ENCODE data around the gene TBX21. TPM values are rescaled to one million over a fixed set of nuclear protein-coding genes. Genes with fewer than 3 reads are reported as not detected.
A peak's percentile ranks its signal among the peaks of the same experiment; 100 is the strongest.
"Not testable (repeated sequence)": the region's sequence is repeated elsewhere in the genome, so short reads cannot be mapped to it uniquely, and the experiment has no call there.

Gene TBX21
- total RNA-seq, 8 experiments from 2014 or later = 0.04 to 0.38 (median 0.14) TPM; not detected in 3

DNA sequence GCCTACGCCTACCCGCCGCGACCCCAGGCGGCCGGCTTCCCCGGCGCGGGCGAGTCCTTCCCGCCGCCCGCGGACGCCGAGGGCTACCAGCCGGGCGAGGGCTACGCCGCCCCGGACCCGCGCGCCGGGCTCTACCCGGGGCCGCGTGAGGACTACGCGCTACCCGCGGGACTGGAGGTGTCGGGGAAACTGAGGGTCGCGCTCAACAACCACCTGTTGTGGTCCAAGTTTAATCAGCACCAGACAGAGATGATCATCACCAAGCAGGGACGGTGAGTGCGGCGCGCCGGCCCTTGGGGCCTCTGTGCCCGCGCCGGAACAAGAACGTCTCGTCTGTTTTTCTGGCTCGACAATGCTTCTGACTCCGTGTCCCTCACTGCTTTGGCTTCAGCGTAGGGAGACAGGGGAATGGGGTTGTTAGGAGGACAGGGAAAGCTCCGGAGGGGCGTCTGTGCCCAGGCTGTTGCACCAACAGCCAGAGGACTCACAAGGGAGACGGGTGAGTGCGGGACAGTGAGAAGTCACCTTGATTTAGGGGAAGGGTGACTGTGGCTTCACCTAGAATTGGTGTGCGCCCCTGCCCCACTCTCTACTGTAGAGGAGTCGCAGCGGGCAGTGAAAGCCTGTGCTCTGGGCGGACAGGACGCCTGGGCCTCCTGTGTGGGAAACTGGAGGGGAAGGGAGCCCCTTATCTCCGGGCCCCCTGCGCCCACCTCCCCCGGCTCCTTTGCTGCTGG lies 806 bp downstream of the TBX21 start:
- Histone ChIP-seq H3K4me3 (peak overlapping the region; percentile 13 to 32 (median 14)), H3K4me1 (replicated peaks in 1 of 2) (peaks cover 0 to 3% of the 10 kb centered on the region in 2 donors), H3K27ac (no peak overlapping the region)
- ATAC-seq (replicated peaks in 6 of 8) = peak in 7 of 8 experiments; percentile 33 to 47 (median 42)
- in situ Hi-C loops (cut with MboI; ENCODE audit: low pct_unique_long_range_greater_than_20kb in 2 of 9, low sequenced_read_pairs in 9 of 9, unreplicated experiment in 9 of 9) = no loop called here
- 0 to 29% (median 6%) methylated on average over 2 to 10 of the region's 60 CpGs; no CpG with 5 or more reads in 6 of the 10 experiments for WGBS, 10 experiments

DNA sequence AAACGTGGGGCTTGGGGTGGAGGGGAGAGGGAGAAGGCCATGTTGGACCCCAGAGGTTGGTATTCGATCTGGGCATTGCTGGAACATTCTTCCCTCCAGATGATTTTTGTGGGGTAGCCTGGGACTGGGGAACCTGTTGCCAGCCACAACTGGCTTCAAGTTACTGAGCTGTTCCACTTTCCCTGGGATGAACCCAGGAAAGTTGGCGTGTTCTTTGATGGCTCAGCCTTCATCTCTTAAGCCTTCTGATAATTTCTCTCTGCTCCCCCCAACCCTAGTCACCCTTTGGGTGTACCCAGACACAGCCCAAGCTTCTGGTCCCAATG lies 2.1 kb downstream of the TBX21 start:
- H3K4me3 ChIP-seq = no peak overlapping the region
- H3K4me1 ChIP-seq (replicated peaks in 1 of 2) = peaks cover 0 to 3% of the 10 kb centered on the region in 2 donors
- WGBS, 10 experiments = 33 to 55% (median 55%) methylated on average over 1 to 2 of the region's 3 CpGs; no CpG with 5 or more reads in 7 of the 10 experiments
- no peak for ATAC-seq (replicated peaks in 6 of 8)
- H3K27ac ChIP-seq = no peak overlapping the region
- in situ Hi-C loops (cut with MboI; ENCODE audit: low pct_unique_long_range_greater_than_20kb in 2 of 9, low sequenced_read_pairs in 9 of 9, unreplicated experiment in 9 of 9) = no loop called here

DNA sequence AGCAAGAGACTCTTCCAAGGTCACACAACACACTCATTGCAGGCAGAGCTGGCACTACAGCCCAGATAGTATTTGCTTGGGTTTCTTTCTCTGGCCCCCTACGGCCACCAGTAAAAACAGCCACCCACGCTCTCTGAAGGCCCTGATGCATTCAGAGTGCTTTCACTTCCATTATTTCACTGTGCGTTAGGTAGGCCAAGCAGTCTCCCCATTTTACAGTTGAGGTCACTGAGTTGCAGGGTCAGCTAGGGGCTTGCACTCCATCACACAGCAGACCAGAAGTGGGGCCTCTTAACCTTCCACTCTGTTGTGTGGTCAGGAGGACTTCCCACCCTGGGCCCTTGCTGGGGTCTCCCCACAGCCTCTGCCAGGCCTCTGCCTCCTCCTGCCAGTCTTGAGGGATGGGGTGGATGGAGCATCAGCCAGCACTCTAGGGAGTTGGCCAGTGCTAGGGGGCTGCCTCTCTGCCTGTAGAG lies 2.5 kb downstream of the TBX21 start:
- WGBS, 10 experiments = 63 to 100% (median 72%) methylated on average over 1 to 3 of the region's 3 CpGs; no CpG with 5 or more reads in 3 of the 10 experiments
- Histone ChIP-seq H3K27ac (no peak overlapping the region), H3K4me3 (no peak overlapping the region), H3K4me1 (replicated peaks in 1 of 2) (peaks cover 0 to 3% of the 10 kb centered on the region in 2 donors)
- in situ Hi-C loops (cut with MboI; ENCODE audit: low pct_unique_long_range_greater_than_20kb in 2 of 9, low sequenced_read_pairs in 9 of 9, unreplicated experiment in 9 of 9) = no loop called here
- ATAC-seq (replicated peaks in 6 of 8) = no peak

DNA sequence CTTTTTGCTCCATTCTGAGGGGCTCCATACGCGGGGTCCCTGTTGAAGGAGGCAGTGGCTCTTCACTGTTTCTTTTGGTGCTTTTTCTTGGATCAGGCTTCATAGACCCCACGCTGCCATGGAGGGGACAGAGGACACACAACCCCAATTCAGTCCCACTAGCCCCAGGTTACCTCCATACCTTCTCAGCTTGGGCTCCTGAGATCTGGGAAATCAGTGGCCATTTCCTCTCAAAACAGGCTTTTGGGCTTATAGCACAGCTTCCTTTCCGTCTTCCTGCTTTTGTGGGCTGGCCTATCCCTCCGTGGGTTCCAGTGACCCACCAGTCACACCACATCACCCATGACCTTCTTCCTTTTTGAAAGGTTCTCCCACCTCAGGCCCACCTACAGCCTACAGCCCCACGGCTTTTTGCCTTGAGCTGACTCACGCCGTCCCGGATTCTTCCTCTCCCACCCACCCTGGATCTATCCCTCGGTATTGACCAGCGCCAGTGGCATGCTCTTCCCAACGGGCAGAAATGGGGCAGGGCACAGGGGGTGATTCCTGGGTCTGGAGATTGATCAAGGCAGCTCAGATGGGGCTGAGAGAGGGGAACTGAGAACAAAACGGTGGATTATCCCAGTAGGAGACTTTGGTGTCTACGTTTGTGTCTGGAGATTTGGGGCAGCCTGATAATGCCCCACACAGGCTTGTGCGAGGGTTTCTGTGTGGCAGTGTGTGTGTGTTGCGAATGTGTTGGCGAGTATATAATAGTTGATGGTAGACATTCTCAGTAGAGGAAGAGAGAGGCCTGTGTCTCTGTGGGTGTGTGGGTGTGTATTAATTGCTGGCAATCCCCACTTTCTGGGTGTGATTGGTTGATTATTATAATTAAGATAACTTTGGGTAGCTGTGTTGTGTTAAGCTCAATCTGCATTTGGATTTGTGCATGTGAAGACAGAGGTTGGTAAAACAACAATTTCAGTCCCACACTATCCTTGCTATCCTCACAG lies 3.8 kb downstream of the TBX21 start:
- 20 to 80% (median 56%) methylated on average over 1 to 8 of the region's 17 CpGs; no CpG with 5 or more reads in 2 of the 10 experiments for WGBS, 10 experiments
- in situ Hi-C loops (cut with MboI; ENCODE audit: low pct_unique_long_range_greater_than_20kb in 2 of 9, low sequenced_read_pairs in 9 of 9, unreplicated experiment in 9 of 9) = no loop called here
- peak in 1 of 8 experiments; percentile 37 for ATAC-seq (replicated peaks in 6 of 8)
- Histone ChIP-seq H3K4me3 (no peak overlapping the region), H3K27ac (no peak overlapping the region), H3K4me1 (replicated peaks in 1 of 2) (peaks cover 0 to 3% of the 10 kb centered on the region in 2 donors)

DNA sequence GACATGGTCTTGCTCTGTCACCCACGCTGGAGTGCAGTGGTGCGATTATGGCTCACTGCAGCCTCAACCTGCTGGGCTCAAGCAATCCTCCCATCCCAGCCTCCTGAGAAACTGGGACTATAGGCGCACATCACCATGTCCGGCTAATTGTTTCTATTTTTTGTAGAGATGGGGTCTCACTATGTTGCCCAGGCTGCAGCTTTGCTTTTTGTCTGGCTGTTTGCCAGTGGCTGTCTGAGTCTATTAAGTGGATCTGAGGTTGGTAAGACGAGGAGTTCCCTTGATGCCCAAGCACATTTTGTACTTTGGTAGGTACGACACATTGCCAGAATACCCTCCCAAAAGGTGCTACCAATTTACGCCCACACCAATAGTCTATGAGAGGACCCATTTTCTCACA lies 5.1 kb downstream of the TBX21 start:
- Histone ChIP-seq H3K4me1 (replicated peaks in 1 of 2) (peaks cover 0 to 3% of the 10 kb centered on the region in 2 donors), H3K27ac (no peak overlapping the region), H3K4me3 (no peak overlapping the region)
- ATAC-seq (replicated peaks in 6 of 8) = no peak
- WGBS, 10 experiments = 61 to 100% (median 81%) methylated on average over 1 to 6 of the region's 7 CpGs
- in situ Hi-C loops (cut with MboI; ENCODE audit: low pct_unique_long_range_greater_than_20kb in 2 of 9, low sequenced_read_pairs in 9 of 9, unreplicated experiment in 9 of 9) = no loop called here

DNA sequence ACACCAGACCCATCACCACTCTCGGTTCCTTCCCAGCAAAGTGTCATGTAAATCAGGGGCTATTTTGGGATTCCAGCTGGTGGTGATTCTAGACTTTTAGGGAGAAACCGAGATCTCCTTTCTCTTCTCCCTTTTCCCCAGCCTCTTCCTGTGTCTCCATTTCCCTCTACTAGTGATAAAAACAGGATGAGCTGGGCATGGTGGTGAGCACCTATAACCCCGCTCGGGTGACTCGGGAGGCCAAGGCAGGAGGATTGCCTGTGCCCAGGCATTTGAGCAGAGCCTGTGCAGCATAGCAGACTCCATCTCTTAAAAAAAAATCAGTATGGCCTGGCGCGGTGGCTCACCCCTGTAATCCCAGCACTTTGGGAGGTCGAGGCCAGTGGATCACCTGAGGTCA lies 6.1 kb downstream of the TBX21 start:
- no peak for ATAC-seq (replicated peaks in 6 of 8)
- in situ Hi-C loops (cut with MboI; ENCODE audit: low pct_unique_long_range_greater_than_20kb in 2 of 9, low sequenced_read_pairs in 9 of 9, unreplicated experiment in 9 of 9) = no loop called here
- 0 to 91% (median 66%) methylated on average over 1 to 5 of the region's 8 CpGs; no CpG with 5 or more reads in 2 of the 10 experiments for WGBS, 10 experiments
- Histone ChIP-seq H3K4me1 (replicated peaks in 1 of 2) (no peaks in the 10 kb centered on the region), H3K4me3 (no peak overlapping the region), H3K27ac (no peak overlapping the region)

DNA sequence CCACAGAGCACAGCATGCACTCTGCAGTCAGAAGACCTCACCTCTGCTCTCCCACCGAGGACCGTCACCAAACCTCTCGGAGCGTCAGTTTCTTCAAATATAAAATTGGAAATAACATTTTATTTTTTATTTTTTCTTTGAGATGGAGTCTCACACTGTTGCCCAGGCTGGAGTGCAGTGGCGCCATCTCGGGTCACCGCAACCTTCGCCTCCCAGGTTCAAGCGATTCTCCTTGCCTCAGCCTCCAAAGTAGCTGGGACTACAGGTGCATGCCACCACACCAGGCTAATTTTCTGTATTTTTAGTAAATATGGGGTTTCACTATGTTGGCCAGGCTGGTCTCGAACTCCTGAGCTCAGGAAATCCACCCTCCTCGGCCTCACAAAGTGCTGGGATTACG lies 6.9 kb downstream of the TBX21 start:
- H3K4me1 ChIP-seq (replicated peaks in 1 of 2); in situ Hi-C loops (cut with MboI; ENCODE audit: low pct_unique_long_range_greater_than_20kb in 2 of 9, low sequenced_read_pairs in 9 of 9, unreplicated experiment in 9 of 9); ATAC-seq (replicated peaks in 6 of 8); H3K27ac ChIP-seq; H3K4me3 ChIP-seq: not testable (repeated sequence)
- WGBS, 10 experiments = 52 to 100% (median 79%) methylated on average over 2 to 11 of the region's 12 CpGs

DNA sequence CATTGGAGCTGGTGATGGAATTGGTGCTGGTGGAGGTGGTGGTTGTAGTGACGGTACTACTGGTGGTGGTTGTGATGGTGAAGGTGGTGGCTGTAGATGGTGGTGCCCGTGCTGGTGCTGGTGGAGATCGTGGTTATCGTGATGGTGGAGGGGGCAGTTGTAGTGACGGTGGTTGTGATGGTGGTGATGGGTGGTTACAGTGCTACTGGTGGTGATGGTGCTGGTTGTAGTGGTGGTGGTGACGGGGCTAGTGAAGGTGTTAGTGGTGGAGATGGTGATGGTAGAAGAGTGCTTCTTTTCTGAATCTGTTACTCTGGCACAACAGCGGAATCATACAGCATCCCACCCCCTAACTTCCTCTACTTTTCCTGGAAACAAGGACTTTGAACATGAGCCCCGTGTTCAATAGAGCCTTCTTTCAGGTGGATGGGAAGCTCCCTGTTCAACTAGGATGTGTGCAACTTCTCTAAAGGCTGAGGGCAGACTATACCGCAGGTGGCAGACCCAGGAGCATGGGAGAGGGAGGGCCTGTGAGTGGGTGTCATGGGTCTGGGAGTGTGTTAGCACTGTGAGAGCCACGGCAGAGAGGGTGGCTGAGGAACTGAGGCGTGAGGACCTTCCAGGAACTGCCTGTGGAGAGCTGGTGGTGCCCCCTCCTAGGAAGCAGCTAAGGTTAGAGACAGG lies 8.2 kb downstream of the TBX21 start:
- Histone ChIP-seq H3K27ac (no peak overlapping the region), H3K4me3 (no peak overlapping the region), H3K4me1 (replicated peaks in 1 of 2) (no peaks in the 10 kb centered on the region)
- 49 to 100% (median 65%) methylated on average over 1 to 11 of the region's 11 CpGs for WGBS, 10 experiments
- ATAC-seq (replicated peaks in 6 of 8) = no peak
- in situ Hi-C loops (cut with MboI; ENCODE audit: low pct_unique_long_range_greater_than_20kb in 2 of 9, low sequenced_read_pairs in 9 of 9, unreplicated experiment in 9 of 9) = no loop called here

DNA sequence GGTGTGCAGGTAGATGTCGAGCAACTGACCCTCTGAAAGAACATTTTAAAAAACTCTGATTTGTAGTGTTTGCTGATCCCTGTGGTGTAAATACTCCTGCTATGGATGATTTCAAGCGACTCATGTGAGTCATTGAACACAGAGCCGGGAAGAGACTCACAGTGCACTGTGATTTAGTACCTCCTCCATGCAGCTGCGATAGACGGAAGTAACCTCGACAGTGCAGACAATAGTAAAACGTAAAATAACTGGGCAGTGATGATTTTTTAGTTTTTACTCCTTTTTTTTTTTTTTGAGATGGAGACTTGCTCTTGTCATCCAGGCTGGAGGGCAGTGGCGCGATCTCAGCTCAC lies 8.7 kb downstream of the TBX21 start:
- no peak for ATAC-seq (replicated peaks in 6 of 8)
- H3K4me3 ChIP-seq = no peak overlapping the region
- no peak overlapping the region for H3K27ac ChIP-seq
- WGBS, 10 experiments = 34 to 100% (median 67%) methylated on average over 1 to 7 of the region's 9 CpGs
- H3K4me1 ChIP-seq (replicated peaks in 1 of 2) = no peaks in the 10 kb centered on the region
- in situ Hi-C loops (cut with MboI; ENCODE audit: low pct_unique_long_range_greater_than_20kb in 2 of 9, low sequenced_read_pairs in 9 of 9, unreplicated experiment in 9 of 9) = no loop called here

DNA sequence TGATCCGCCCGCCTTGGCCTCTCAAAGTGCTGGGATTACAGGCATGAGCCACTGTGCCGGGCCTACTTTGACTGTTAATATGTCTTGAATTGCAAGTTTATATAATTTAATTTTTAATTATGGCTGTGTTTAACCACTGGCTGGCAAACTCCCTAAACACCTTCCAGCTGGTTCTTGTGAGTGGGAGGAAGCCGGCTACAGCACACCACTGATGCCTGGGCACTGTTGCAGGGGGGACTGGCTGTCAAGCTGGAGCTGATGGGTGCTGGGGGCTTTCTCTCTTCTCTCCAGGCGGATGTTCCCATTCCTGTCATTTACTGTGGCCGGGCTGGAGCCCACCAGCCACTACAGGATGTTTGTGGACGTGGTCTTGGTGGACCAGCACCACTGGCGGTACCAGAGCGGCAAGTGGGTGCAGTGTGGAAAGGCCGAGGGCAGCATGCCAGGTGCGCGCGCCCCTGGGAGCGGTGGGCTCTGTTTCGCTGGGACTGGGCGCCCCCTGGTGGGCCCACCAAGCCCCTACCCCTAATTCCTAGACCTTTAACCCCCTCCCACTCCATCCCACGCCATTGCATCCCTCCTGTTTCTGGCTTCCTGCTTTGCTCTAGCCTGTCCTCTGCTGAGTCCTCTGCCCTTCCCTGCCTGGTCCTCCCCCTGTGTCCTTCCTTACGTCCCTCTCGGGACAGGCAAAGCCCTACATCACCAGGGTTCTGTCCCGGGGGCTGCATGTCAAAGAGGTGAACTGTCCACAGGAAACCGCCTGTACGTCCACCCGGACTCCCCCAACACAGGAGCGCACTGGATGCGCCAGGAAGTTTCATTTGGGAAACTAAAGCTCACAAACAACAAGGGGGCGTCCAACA lies 9.5 kb downstream of the TBX21 start:
- in situ Hi-C loops (cut with MboI; ENCODE audit: low pct_unique_long_range_greater_than_20kb in 2 of 9, low sequenced_read_pairs in 9 of 9, unreplicated experiment in 9 of 9) = no loop called here
- peak in 7 of 8 experiments; percentile 37 to 81 (median 62) for ATAC-seq (replicated peaks in 6 of 8)
- WGBS, 10 experiments = 20 to 90% (median 66%) methylated on average over 1 to 5 of the region's 26 CpGs; no CpG with 5 or more reads in 4 of the 10 experiments

DNA sequence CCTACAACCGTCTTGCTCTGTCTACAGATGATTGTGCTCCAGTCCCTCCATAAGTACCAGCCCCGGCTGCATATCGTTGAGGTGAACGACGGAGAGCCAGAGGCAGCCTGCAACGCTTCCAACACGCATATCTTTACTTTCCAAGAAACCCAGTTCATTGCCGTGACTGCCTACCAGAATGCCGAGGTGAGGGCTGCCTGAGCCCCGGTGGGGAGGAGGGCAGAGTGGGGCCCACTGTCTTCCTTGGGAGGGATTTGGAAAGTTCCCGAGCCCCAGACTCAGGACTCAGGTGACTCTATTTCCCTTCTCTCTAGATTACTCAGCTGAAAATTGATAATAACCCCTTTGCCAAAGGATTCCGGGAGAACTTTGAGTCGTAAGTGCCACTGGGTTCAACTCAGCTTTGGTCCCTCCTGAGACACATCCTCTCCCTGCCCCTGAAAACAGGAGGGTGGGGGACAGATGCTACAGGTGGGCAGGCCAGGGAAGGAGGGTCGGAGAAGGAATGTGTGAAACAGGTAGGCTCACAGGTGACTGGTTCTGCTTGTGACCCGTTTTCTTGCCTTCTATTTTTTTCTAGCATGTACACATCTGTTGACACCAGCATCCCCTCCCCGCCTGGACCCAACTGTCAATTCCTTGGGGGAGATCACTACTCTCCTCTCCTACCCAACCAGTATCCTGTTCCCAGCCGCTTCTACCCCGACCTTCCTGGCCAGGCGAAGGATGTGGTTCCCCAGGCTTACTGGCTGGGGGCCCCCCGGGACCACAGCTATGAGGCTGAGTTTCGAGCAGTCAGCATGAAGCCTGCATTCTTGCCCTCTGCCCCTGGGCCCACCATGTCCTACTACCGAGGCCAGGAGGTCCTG lies 11.4 kb downstream of the TBX21 start:
- Histone ChIP-seq H3K4me1 (replicated peaks in 1 of 2) (no peaks in the 10 kb centered on the region), H3K4me3 (no peak overlapping the region), H3K27ac (no peak overlapping the region)
- in situ Hi-C loops (cut with MboI; ENCODE audit: low pct_unique_long_range_greater_than_20kb in 2 of 9, low sequenced_read_pairs in 9 of 9, unreplicated experiment in 9 of 9) = no loop called here
- 26 to 81% (median 56%) methylated on average over 1 to 11 of the region's 22 CpGs; no CpG with 5 or more reads in 2 of the 10 experiments for WGBS, 10 experiments
- ATAC-seq (replicated peaks in 6 of 8) = no peak

More for the DNA sequence above, 9.5 kb downstream of the TBX21 start:
- Histone ChIP-seq H3K27ac (no peak overlapping the region), H3K4me3 (no peak overlapping the region), H3K4me1 (replicated peaks in 1 of 2) (no peaks in the 10 kb centered on the region)

All from motor neuron (in vitro differentiated cells).